ENCODE results near the gene SCGB1D2. TPM values are rescaled to one million over a fixed set of nuclear protein-coding genes. Genes with fewer than 3 reads are reported as not detected.
"Not testable (repeated sequence)": the region's sequence is repeated elsewhere in the genome, so short reads cannot be mapped to it uniquely, and the experiment has no call there.

Gene SCGB1D2
- total and polyA plus RNA-seq, 8 donors = not detected

DNA sequence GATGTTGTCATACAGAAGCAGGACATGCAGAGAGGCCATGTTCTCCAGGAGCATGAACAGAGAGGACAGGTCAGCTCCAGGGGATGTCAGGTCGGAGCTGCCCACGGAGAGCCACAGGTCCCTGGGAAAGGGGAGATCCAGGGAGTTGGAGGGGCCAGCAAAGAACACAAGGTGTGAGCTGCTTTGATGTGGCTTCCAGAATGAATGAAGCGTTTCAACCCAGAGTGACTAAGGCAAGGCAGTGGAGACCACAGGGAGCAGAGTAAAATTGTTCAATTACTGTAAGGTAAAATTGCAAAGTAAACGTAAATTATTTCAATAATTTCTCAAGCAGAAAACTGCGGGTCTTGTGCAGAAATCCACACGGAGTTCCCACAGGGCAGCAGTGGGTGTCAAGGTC is 39.1 kb upstream of the SCGB1D2 start:
- no peaks in the 10 kb centered on the region for H3K27me3 ChIP-seq
- intact Hi-C loops (cut with DNase I) = no loop called here
- TF ChIP-seq, protein P1, sequence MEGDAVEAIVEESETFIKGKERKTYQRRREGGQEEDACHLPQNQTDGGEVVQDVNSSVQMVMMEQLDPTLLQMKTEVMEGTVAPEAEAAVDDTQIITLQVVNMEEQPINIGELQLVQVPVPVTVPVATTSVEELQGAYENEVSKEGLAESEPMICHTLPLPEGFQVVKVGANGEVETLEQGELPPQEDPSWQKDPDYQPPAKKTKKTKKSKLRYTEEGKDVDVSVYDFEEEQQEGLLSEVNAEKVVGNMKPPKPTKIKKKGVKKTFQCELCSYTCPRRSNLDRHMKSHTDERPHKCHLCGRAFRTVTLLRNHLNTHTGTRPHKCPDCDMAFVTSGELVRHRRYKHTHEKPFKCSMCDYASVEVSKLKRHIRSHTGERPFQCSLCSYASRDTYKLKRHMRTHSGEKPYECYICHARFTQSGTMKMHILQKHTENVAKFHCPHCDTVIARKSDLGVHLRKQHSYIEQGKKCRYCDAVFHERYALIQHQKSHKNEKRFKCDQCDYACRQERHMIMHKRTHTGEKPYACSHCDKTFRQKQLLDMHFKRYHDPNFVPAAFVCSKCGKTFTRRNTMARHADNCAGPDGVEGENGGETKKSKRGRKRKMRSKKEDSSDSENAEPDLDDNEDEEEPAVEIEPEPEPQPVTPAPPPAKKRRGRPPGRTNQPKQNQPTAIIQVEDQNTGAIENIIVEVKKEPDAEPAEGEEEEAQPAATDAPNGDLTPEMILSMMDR (IDR thresholded peaks at IDR 0.05) = no peak
- DNase-seq (no peak), ATAC-seq (no peak)
- H3K4me3 ChIP-seq = no peak overlapping the region
- no peaks in the 10 kb centered on the region for H3K4me1 ChIP-seq
- H3K36me3 ChIP-seq = no peaks in the 10 kb centered on the region
- H3K9me3 ChIP-seq = no peaks in the 10 kb centered on the region
- H3K27ac ChIP-seq = no peak overlapping the region

DNA sequence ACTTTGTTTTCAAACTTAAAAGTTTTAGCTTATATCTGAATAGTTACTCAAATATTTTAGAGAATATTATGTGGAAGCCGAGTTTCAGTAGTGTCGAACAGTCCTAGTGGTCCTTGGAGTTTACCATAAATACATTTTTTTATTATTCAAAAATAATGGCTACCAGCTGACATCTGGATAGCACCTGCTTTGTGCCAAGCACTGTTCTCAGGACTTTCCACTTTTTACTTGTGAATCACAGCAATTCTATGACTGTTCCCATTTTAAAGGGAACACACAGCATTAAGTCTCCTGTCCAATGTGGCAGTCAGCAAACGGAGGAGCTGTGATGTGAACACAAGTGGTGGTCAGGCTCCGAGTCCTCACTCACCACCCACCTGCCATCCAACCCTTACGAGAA is 37.6 kb upstream of the SCGB1D2 start:
- intact Hi-C loops (cut with DNase I) = no loop called here
- H3K9me3 ChIP-seq = no peaks in the 10 kb centered on the region
- no peak overlapping the region for H3K27ac ChIP-seq
- TF ChIP-seq, protein P1 (IDR thresholded peaks at IDR 0.05) = no peak
- H3K4me1 ChIP-seq = no peaks in the 10 kb centered on the region
- peaks cover 0 to 9% of the 10 kb centered on the region in 2 donors for H3K27me3 ChIP-seq
- no peak overlapping the region for H3K4me3 ChIP-seq
- no peaks in the 10 kb centered on the region for H3K36me3 ChIP-seq
- DNase-seq (no peak), ATAC-seq (no peak)

DNA sequence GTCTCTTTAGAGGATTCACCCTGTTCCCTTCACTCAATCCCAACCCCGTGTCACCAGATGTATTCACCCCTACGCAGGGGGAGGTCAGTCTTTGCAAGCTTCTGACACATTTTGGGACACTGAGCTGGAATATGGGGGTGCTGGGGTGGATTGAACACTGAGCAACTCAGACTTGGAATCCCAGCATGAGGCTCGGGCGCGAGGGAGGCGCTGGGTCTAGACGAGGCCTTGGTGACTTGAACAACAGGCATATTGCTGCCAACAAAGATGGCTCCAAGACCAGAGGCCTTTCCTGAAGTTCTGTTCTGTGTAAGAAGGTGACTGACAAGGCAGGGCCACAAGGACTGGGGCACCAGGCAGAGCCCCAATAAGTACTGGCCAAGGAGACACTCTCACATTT is 36.6 kb upstream of the SCGB1D2 start:
- DNase-seq = no peak

DNA sequence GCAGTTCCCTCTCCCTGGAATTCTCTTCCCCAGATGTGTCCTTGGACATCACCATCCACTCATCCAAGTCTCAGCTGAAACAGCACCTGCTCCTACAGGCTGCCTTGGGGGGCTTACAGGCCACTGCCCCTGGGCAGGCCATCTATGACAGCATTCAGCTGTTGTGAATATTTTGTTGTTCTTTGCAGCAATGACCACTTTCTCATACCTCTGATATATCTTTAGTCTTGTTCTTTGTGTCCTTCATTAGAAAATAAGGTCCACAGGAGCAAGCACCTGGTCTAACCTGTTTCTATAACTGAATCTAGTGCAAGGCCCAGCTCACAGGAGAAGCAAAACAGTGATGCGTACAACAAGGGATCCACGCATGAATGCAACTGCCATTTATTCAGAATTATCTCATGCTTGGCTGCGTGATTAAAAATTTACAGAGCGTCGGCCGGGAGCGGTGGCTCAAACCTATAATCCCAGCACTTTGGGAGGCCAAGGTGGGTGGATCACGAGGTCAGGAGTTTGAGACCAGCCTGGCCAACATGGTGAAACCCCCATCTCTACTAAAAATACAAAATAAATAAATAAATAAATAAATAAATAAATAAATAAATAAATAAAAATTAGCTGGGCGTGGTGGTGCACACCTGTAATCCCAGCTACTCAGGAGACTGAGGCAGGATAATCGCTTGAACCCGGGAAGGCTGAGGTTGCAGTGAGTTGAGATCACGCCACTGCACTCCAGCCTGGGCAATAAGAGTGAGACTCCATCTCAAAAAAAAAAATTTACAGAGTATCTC is 35.6 kb upstream of the SCGB1D2 start:
- H3K9me3 ChIP-seq; H3K4me3 ChIP-seq; H3K27me3 ChIP-seq; intact Hi-C loops (cut with DNase I); DNase-seq; H3K36me3 ChIP-seq; H3K4me1 ChIP-seq; H3K27ac ChIP-seq; ATAC-seq: not testable (repeated sequence)

More for the DNA sequence above, 36.6 kb upstream of the SCGB1D2 start:
- no peaks in the 10 kb centered on the region for H3K4me1 ChIP-seq
- no peak for ATAC-seq
- intact Hi-C loops (cut with DNase I) = no loop called here
- no peak overlapping the region for H3K27ac ChIP-seq
- TF ChIP-seq, protein P1 (IDR thresholded peaks at IDR 0.05) = no peak
- peaks cover 0 to 9% of the 10 kb centered on the region in 2 donors for H3K27me3 ChIP-seq
- H3K9me3 ChIP-seq = no peaks in the 10 kb centered on the region
- no peaks in the 10 kb centered on the region for H3K36me3 ChIP-seq
- H3K4me3 ChIP-seq = no peak overlapping the region

DNA sequence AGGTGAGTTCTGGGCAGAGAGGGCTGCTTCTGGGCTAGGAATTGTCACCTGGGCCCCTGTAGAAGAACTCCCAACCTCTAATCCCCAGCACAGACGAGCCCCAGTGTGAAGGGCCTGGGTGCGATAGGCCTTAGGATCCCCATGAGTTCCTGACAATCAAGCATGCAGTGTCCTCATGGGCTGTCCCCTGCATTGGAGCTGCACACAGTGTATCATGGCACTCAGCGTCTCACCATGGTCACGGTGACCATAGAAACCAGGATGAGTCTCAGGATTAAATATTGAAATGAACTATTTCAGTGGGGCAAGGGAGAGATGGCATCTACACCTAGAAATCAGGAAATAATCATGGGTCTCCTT is 33.3 kb upstream of the SCGB1D2 start:
- H3K9me3 ChIP-seq = no peaks in the 10 kb centered on the region
- no peak overlapping the region for H3K4me3 ChIP-seq
- TF ChIP-seq, protein P1 (IDR thresholded peaks at IDR 0.05) = no peak
- no peaks in the 10 kb centered on the region for H3K36me3 ChIP-seq
- peaks cover 0 to 9% of the 10 kb centered on the region in 2 donors for H3K27me3 ChIP-seq
- ATAC-seq (no peak), DNase-seq (no peak)
- H3K4me1 ChIP-seq = no peaks in the 10 kb centered on the region
- intact Hi-C loops (cut with DNase I) = no loop called here
- H3K27ac ChIP-seq = no peak overlapping the region

Measured in left lung (tissue), 10 donors.